A673 (cell line): ENCODE data around the gene SLC44A2. TPM values are rescaled to one million over a fixed set of nuclear protein-coding genes. Genes with fewer than 3 reads are reported as not detected.

Source experiments
- BruUV-seq: library from RNA; stranded (reverse); fragments of 400-500 nt; replicated peaks from 2 replicates; lab custom pipeline; 2021; lab: Mats Ljungman, UMichigan
- CTCF ChIA-PET: fragments of 300-600 bp; sonication (Branson Sonifier 250); formaldehyde crosslinking; loops from one replicate; lab custom pipeline; 2022; ENCODE audit warnings: antibody characterized with exemption; lab: Charles Lee
- POLR2A ChIA-PET: fragments of 300-600 bp; sonication (Branson Sonifier 250); formaldehyde crosslinking; loops from one replicate; lab custom pipeline; 2022; ENCODE audit warnings: antibody characterized with exemption; ENCODE audit not compliant: low non-redundant PET; lab: Charles Lee
- DNase-seq: peaks from one replicate; pipeline ENCODE4 v3.0.0-alpha.2; 2015; ENCODE audit warnings: low spot score
- H3K27ac ChIP-seq: fragments of 200-600 bp; sonication (generic); 2 replicates; pipeline ENCODE4 v1.5.1; 2016; ENCODE audit warnings: mixed run types, low read depth, mild to moderate bottlenecking, mixed read lengths, antibody characterized with exemption, low read length; ENCODE audit not compliant: poor library complexity, severe bottlenecking
- H3K27me3 ChIP-seq: fragments of 200-600 bp; sonication (generic); replicated peaks from 2 replicates; pipeline ENCODE4 v1.6.1; 2017; ENCODE audit warnings: mixed run types, low read depth, mild to moderate bottlenecking, mixed read lengths, antibody characterized with exemption, low read length; ENCODE audit not compliant: insufficient read depth, poor library complexity
- H3K36me3 ChIP-seq: fragments of 200-600 bp; sonication (generic); 2 replicates; pipeline ENCODE4 v1.6.1; 2016; ENCODE audit warnings: mixed run types, mild to moderate bottlenecking, mixed read lengths, antibody characterized with exemption, low read length; ENCODE audit not compliant: insufficient read depth, poor library complexity, severe bottlenecking
- H3K4me1 ChIP-seq: fragments of 200-600 bp; sonication (generic); 2 replicates; pipeline ENCODE4 v1.6.1; 2017; ENCODE audit warnings: mixed run types, mild to moderate bottlenecking, mixed read lengths, antibody characterized with exemption, low read length; ENCODE audit not compliant: insufficient read depth, poor library complexity, severe bottlenecking
- H3K4me3 ChIP-seq: fragments of 200-600 bp; sonication (generic); 2 replicates; pipeline ENCODE4 v1.5.1; 2016; ENCODE audit warnings: low read depth, mixed run types, mild to moderate bottlenecking, mixed read lengths, low read length; ENCODE audit not compliant: poor library complexity, severe bottlenecking
- H3K9me3 ChIP-seq: fragments of 200-600 bp; sonication (generic); 2 replicates; pipeline ENCODE4 v1.6.1; 2016; ENCODE audit warnings: mixed run types, low read depth, mild to moderate bottlenecking, mixed read lengths, antibody characterized with exemption, low read length; ENCODE audit not compliant: poor library complexity, severe bottlenecking
- CTCF ChIP-seq: fragments of 300-800, 200-600 bp; sonication (generic); conservative IDR thresholded peaks from 2 replicates; pipeline ENCODE4 v1.5.1; 2017; ENCODE audit warnings: low read depth, mild to moderate bottlenecking, antibody characterized with exemption, low read length, moderate library complexity, mixed read lengths
- EZH2 ChIP-seq: fragments of 200-600 bp; sonication (generic); IDR thresholded peaks from 2 replicates; pipeline ENCODE4 v1.6.1; 2017; ENCODE audit warnings: borderline replicate concordance, low read depth, mild to moderate bottlenecking, mixed read lengths, antibody characterized with exemption, low read length; ENCODE audit not compliant: poor library complexity, severe bottlenecking
- intact Hi-C: fragments of 100-400 bp; cut with micrococcal nuclease; formaldehyde crosslinking; loops from one replicate; pipeline ENCODE4 v1.10.0; 2022; ENCODE audit not compliant: unreplicated experiment
- total RNA-seq: library from RNA; stranded (reverse); gene quantifications from 2 replicates; pipeline ENCODE4 v1.2.3, GENCODE V29; 2021

Gene SLC44A2
- total RNA-seq, 1 experiment from 2014 or later, result 35.4 TPM

GRCh38 chr19:10644260-10645007 is 19.1 kb downstream of the SLC44A2 start:
- POLR2A ChIA-PET, result no interaction called here
- Histone ChIP-seq H3K27ac (peak overlapping the region; percentile 72), H3K9me3 (no peaks in the 10 kb centered on the region), H3K27me3 (no peaks in the 10 kb centered on the region), H3K4me3 (no peak overlapping the region), H3K36me3 (no peaks in the 10 kb centered on the region), H3K4me1 (peaks cover 15% of the 10 kb centered on the region)
- peak; percentile 89 for DNase-seq
- no TSS peak for BruUV-seq
- TF ChIP-seq EZH2 (no peak), CTCF (peak; percentile 89)
- CTCF ChIA-PET, result interaction anchor here (0.5 to 2.0 kb wide), 22 partner anchors 9 to 385 kb away, joined by 3 to 75 read pairs (median 6); no protein-coding TSS in a partner anchor
- intact Hi-C loops, result loop anchor here (1.0 kb wide), 1 partner anchor 63 kb away; no protein-coding TSS in a partner anchor

DNA sequence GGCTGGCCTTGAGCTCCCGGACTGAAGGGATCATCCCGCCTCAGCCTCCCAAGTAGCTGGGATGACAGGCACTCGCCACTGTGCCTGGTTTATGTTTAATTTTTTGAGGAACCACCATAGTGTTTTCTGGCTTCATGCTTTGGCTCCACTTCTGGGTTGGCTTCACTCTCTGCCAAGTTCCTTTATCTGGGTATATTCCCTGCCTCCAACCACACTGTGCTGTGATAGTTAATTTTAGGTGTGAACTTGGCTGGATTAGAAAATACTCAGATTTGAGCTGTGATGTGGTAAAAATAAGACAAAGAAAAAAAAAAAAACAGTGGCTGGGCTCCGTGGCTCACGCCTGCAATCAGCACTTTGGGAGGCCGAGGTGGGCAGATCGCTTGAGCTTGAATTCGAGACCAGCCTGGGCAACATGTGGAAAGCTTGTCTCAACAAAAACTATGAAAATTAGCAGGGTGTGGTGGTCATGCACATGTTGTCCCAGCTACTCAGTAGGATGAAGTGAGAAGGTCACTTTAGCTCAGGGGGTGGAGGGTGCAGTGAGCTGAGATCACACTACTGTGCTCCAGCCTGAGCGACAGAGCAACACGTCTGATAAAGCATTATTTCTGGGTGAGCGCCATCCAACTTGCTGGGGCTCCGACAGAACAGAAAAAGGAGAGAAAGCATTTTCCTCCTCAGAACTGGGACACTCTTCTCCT is 21.3 kb downstream of the SLC44A2 start:
- TF ChIP-seq EZH2 (no peak), CTCF (no peak)
- Histone ChIP-seq H3K27ac (no peak overlapping the region), H3K4me3 (no peak overlapping the region), H3K4me1 (peaks cover 15% of the 10 kb centered on the region), H3K36me3 (peaks cover 3% of the 10 kb centered on the region), H3K9me3 (no peaks in the 10 kb centered on the region), H3K27me3 (no peaks in the 10 kb centered on the region)
- BruUV-seq, result no TSS peak
- no peak for DNase-seq
- ChIA-PET POLR2A (interaction anchor here (0.6 kb wide), 1 partner anchor 32 kb away, joined by 4 read pairs; no protein-coding TSS in a partner anchor), CTCF (interaction anchor here (2.1 kb wide), 1 partner anchor 66 kb away, joined by 18 read pairs; no protein-coding TSS in a partner anchor)
- intact Hi-C loops, result no loop called here

DNA sequence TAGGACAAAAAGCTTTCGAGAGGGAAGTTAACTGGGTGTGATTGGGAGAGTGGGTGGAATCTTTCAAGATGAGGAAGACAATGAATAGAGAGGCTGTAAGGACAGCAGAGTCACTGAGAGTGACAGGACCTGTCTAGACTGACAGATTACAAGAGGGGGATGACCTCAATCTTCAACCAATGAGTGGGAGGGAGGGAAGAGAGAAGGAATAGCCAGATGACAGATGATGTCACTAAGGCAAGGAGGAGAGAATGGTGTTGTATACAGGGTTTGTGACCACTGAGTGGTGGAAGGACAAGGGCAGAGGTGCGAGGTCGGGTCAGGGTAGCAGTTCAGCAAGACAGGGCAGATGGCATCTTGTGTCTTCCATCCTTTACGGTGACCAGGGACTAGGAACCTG is 23.0 kb downstream of the SLC44A2 start:
- no peak overlapping the region for H3K4me3 ChIP-seq
- no peaks in the 10 kb centered on the region for H3K27me3 ChIP-seq
- intact Hi-C loops, result no loop called here
- no peak for TF ChIP-seq EZH2
- no peak for TF ChIP-seq CTCF
- BruUV-seq, result no TSS peak
- POLR2A ChIA-PET, result interaction anchor here (0.7 kb wide), 1 partner anchor 41 kb away, joined by 7 read pairs; no protein-coding TSS in a partner anchor
- CTCF ChIA-PET, result interaction anchor here (2.1 kb wide), 1 partner anchor 68 kb away, joined by 18 read pairs; no protein-coding TSS in a partner anchor
- peaks cover 10% of the 10 kb centered on the region for H3K36me3 ChIP-seq
- no peak overlapping the region for H3K27ac ChIP-seq
- peaks cover 15% of the 10 kb centered on the region for H3K4me1 ChIP-seq
- no peaks in the 10 kb centered on the region for H3K9me3 ChIP-seq
- DNase-seq, result no peak
